Purkinje cell (primary cell): ENCODE measurements around the gene EPHA5. TPM values are rescaled to one million over a fixed set of nuclear protein-coding genes. Genes with fewer than 3 reads are reported as not detected.

Experiments used
- polyA plus RNA-seq: library from polyadenylated mRNA; unstranded; fragments of >200 nt; fragmentation: Nextera tagmentation; gene quantifications from 2 replicates; pipeline ENCODE4 v1.2.1, GENCODE V29; 2014

Gene EPHA5
- 118 and 136 TPM in 2 replicates for polyA plus RNA-seq

GRCh38 chr4:65670331-65671031 is at the start of gene EPHA5:
Gene EPHA5 (minus strand): TSS chr4:65670489. CDS start chr4:65669742, 747 bp downstream.

